Activated T-cell treated with anti-CD3 and anti-CD28 coated beads, Interleukin-2, amount 50 U/mL, for 72 hours (primary cell): Measurements from ENCODE around the gene IL36G. TPM values are rescaled to one million over a fixed set of nuclear protein-coding genes. Genes with fewer than 3 reads are reported as not detected.

Experiments used
- ATAC-seq, 2 donors: fragments of 150-1000 bp; cut with Tn5 transposase; replicated peaks in 1 of 2; 2 replicates each; pipeline ENCODE4 v1.10.0; 2021; ENCODE audit warnings: moderate library complexity in 2 of 2, mild to moderate bottlenecking in 1 of 2
- DNase-seq, 2 donors: peaks; one replicate each; pipeline ENCODE4 v3.0.0; 2021 to 2022; ENCODE audit warnings: mixed read lengths in 1 of 2
- H3K27ac Mint-ChIP-seq: one replicate; pipeline ENCODE4 v1.8.0; 2022; ENCODE audit warnings: mild to moderate bottlenecking, moderate library complexity, mixed read lengths
- H3K27me3 Mint-ChIP-seq: one replicate; pipeline ENCODE4 v1.8.0; 2022; ENCODE audit warnings: low read depth, mixed read lengths
- H3K36me3 Mint-ChIP-seq, 2 donors: one replicate each; pipeline ENCODE4 v1.8.0; 2022; ENCODE audit warnings: mixed read lengths in 2 of 2, mild to moderate bottlenecking in 1 of 2; ENCODE audit not compliant: insufficient read depth in 2 of 2
- H3K4me1 Mint-ChIP-seq: one replicate; pipeline ENCODE4 v1.8.0; 2022; ENCODE audit warnings: low read depth, mixed read lengths
- H3K4me3 Mint-ChIP-seq, 2 donors: one replicate each; pipeline ENCODE4 v1.8.0; 2022; ENCODE audit warnings: mild to moderate bottlenecking in 2 of 2, mixed read lengths in 2 of 2, moderate library complexity in 2 of 2
- H3K9me3 Mint-ChIP-seq, 2 donors: one replicate each; pipeline ENCODE4 v1.8.0; 2022; ENCODE audit warnings: mixed read lengths in 2 of 2
- total RNA-seq, 2 donors: library from RNA; stranded (reverse); gene quantifications; one replicate each; pipeline ENCODE4 v1.2.3, GENCODE V29; 2022

Gene IL36G
- total RNA-seq, 2 donors from 2014 or later = not detected

GRCh38 chr2:112954364-112954763 lies 23.4 kb upstream of the IL36G start:
- Mint-ChIP-seq H3K27ac (no peak overlapping the region), H3K9me3 (no peaks in the 10 kb centered on the region), H3K4me1 (no peaks in the 10 kb centered on the region), H3K4me3 (no peak overlapping the region), H3K36me3 (no peaks in the 10 kb centered on the region), H3K27me3 (peaks cover 12% of the 10 kb centered on the region)
- DNase-seq (no peak), ATAC-seq (no peak)

- no peaks in the 10 kb centered on the region for H3K4me1 Mint-ChIP-seq
- no peaks in the 10 kb centered on the region for H3K36me3 Mint-ChIP-seq
These were observed 20.3 kb upstream of the IL36G start for GRCh38 chr2:112957511-112957910.

GRCh38 chr2:112958428-112959108 lies 19.2 kb upstream of the IL36G start:
- Mint-ChIP-seq H3K27me3 (no peaks in the 10 kb centered on the region), H3K36me3 (no peaks in the 10 kb centered on the region), H3K4me3 (no peak overlapping the region), H3K9me3 (no peaks in the 10 kb centered on the region), H3K27ac (no peak overlapping the region), H3K4me1 (no peaks in the 10 kb centered on the region)
- DNase-seq = peak; percentile 22 to 36
- ATAC-seq = peak; percentile 67 to 69

More at GRCh38 chr2:112957511-112957910, 20.3 kb upstream of the IL36G start:
- Mint-ChIP-seq H3K9me3 (no peaks in the 10 kb centered on the region), H3K27ac (no peak overlapping the region), H3K27me3 (no peaks in the 10 kb centered on the region), H3K4me3 (no peak overlapping the region)
- ATAC-seq (no peak), DNase-seq (no peak)

GRCh38 chr2:112959109-112959812 lies 18.5 kb upstream of the IL36G start:
- DNase-seq (no peak), ATAC-seq (no peak)
- H3K27ac Mint-ChIP-seq = no peak overlapping the region
- H3K27me3 Mint-ChIP-seq = no peaks in the 10 kb centered on the region
- H3K4me3 Mint-ChIP-seq = no peak overlapping the region
- H3K9me3 Mint-ChIP-seq = no peaks in the 10 kb centered on the region
- no peaks in the 10 kb centered on the region for H3K36me3 Mint-ChIP-seq
- H3K4me1 Mint-ChIP-seq = no peaks in the 10 kb centered on the region

GRCh38 chr2:112960230-112960825 lies 17.5 kb upstream of the IL36G start:
- Mint-ChIP-seq H3K27me3 (no peaks in the 10 kb centered on the region), H3K9me3 (no peaks in the 10 kb centered on the region)

GRCh38 chr2:112962308-112963175 lies 15.3 kb upstream of the IL36G start:
- Mint-ChIP-seq H3K4me3 (no peak overlapping the region), H3K36me3 (no peaks in the 10 kb centered on the region), H3K4me1 (no peaks in the 10 kb centered on the region), H3K27me3 (no peaks in the 10 kb centered on the region), H3K9me3 (no peaks in the 10 kb centered on the region), H3K27ac (no peak overlapping the region)
- no peak for DNase-seq
- peak in 1 of 2 donors; percentile 13 for ATAC-seq

More at GRCh38 chr2:112960230-112960825, 17.5 kb upstream of the IL36G start:
- DNase-seq (no peak), ATAC-seq (no peak)
- no peak overlapping the region for H3K27ac Mint-ChIP-seq
- no peak overlapping the region for H3K4me3 Mint-ChIP-seq
- no peaks in the 10 kb centered on the region for H3K4me1 Mint-ChIP-seq
- H3K36me3 Mint-ChIP-seq = no peaks in the 10 kb centered on the region

GRCh38 chr2:112967023-112967422 lies 10.8 kb upstream of the IL36G start:
- ATAC-seq (no peak), DNase-seq (no peak)
- Mint-ChIP-seq H3K4me1 (peaks cover 5% of the 10 kb centered on the region), H3K27me3 (no peaks in the 10 kb centered on the region), H3K4me3 (no peak overlapping the region), H3K27ac (no peak overlapping the region), H3K9me3 (no peaks in the 10 kb centered on the region), H3K36me3 (no peaks in the 10 kb centered on the region)

GRCh38 chr2:112972423-112973086 lies 5.3 kb upstream of the IL36G start:
- ATAC-seq (peak in 1 of 2 donors; percentile 36), DNase-seq (no peak)
- H3K4me3 Mint-ChIP-seq = no peak overlapping the region
- H3K27ac Mint-ChIP-seq = no peak overlapping the region
- H3K4me1 Mint-ChIP-seq = peaks cover 12% of the 10 kb centered on the region
- H3K27me3 Mint-ChIP-seq = peaks cover 8% of the 10 kb centered on the region
- H3K36me3 Mint-ChIP-seq = no peaks in the 10 kb centered on the region
- no peaks in the 10 kb centered on the region for H3K9me3 Mint-ChIP-seq

GRCh38 chr2:112973156-112973555 lies 4.7 kb upstream of the IL36G start:
- no peak overlapping the region for H3K4me3 Mint-ChIP-seq
- no peaks in the 10 kb centered on the region for H3K9me3 Mint-ChIP-seq
- no peak for ATAC-seq
- H3K27me3 Mint-ChIP-seq = peaks cover 8% of the 10 kb centered on the region
- H3K36me3 Mint-ChIP-seq = no peaks in the 10 kb centered on the region
- peaks cover 12% of the 10 kb centered on the region for H3K4me1 Mint-ChIP-seq
- DNase-seq = no peak
- H3K27ac Mint-ChIP-seq = no peak overlapping the region

GRCh38 chr2:112979731-112980130 lies 1.9 kb downstream of the IL36G start:
- peak in 1 of 2 donors; percentile 19 for ATAC-seq
- no peaks in the 10 kb centered on the region for H3K9me3 Mint-ChIP-seq

GRCh38 chr2:112980537-112980936 lies 2.7 kb downstream of the IL36G start:
- H3K4me3 Mint-ChIP-seq = peak overlapping the region; percentile 14 to 25
- DNase-seq = no peak
- no peaks in the 10 kb centered on the region for H3K9me3 Mint-ChIP-seq
- H3K27ac Mint-ChIP-seq = no peak overlapping the region
- H3K27me3 Mint-ChIP-seq = peaks cover 8% of the 10 kb centered on the region
- ATAC-seq = no peak
- H3K4me1 Mint-ChIP-seq = peaks cover 11% of the 10 kb centered on the region
- H3K36me3 Mint-ChIP-seq = no peaks in the 10 kb centered on the region

More at GRCh38 chr2:112979731-112980130, 1.9 kb downstream of the IL36G start:
- H3K27me3 Mint-ChIP-seq = peaks cover 8% of the 10 kb centered on the region
- no peak for DNase-seq
- H3K4me3 Mint-ChIP-seq = no peak overlapping the region
- no peak overlapping the region for H3K27ac Mint-ChIP-seq
- peaks cover 4% of the 10 kb centered on the region for H3K4me1 Mint-ChIP-seq
- no peaks in the 10 kb centered on the region for H3K36me3 Mint-ChIP-seq

- DNase-seq (peak; percentile 47 to 56), ATAC-seq (peak; percentile 98 to 99)
- Mint-ChIP-seq H3K9me3 (peaks cover 2 to 3% of the 10 kb centered on the region in 2 donors), H3K27me3 (no peaks in the 10 kb centered on the region), H3K27ac (peak overlapping the region; percentile 36), H3K4me1 (peaks cover 17% of the 10 kb centered on the region), H3K36me3 (peaks cover 2 to 5% of the 10 kb centered on the region in 2 donors), H3K4me3 (peak overlapping the region in 1 of 2 donors; percentile 12)
These were observed 7.3 kb downstream of the IL36G start for GRCh38 chr2:112985090-112985489.
